SU-DHL-6 (cell line): ENCODE data around the gene DYNC1LI1.

Source experiments
- H2AFZ ChIP-seq: fragments of 200-600 bp; sonication (generic); 2 replicates; pipeline ENCODE4 v1.6.1; 2014; ENCODE audit warnings: low read depth, mild to moderate bottlenecking, moderate library complexity, mixed read lengths, antibody characterized with exemption, low read length; ENCODE audit not compliant: severe bottlenecking
- H3F3A ChIP-seq: fragments of 200-600 bp; shearing (Covaris generic); 2 replicates; pipeline ENCODE4 v1.6.0; 2016; ENCODE audit warnings: antibody characterized with exemption, mild to moderate bottlenecking; ENCODE audit not compliant: insufficient read depth
- H3K27ac ChIP-seq: fragments of 200-600 bp; sonication (generic); 2 replicates; pipeline ENCODE4 v1.5.1; 2016; ENCODE audit warnings: low read depth, mild to moderate bottlenecking, low read length, moderate library complexity, mixed read lengths
- H3K27me3 ChIP-seq: fragments of 200-600 bp; sonication (generic), shearing (Covaris generic); 2 replicates; pipeline ENCODE4 v1.6.0; 2014; ENCODE audit warnings: mild to moderate bottlenecking, low read length
- H3K36me3 ChIP-seq: fragments of 200-600 bp; sonication (generic); 2 replicates; pipeline ENCODE4 v1.6.1; 2014; ENCODE audit warnings: mild to moderate bottlenecking, low read length, mixed read lengths
- H3K4me2 ChIP-seq: fragments of 300-600, 200-600 bp; shearing (Covaris generic), sonication (generic); 2 replicates; pipeline ENCODE4 v1.6.0; 2014; ENCODE audit warnings: low read length, low read depth, mild to moderate bottlenecking; ENCODE audit not compliant: poor library complexity, severe bottlenecking
- H3K4me3 ChIP-seq: fragments of 200-600 bp; sonication (generic); 2 replicates; pipeline ENCODE4 v1.5.1; 2014; ENCODE audit warnings: antibody characterized with exemption, low read length, mild to moderate bottlenecking, mixed read lengths; ENCODE audit not compliant: insufficient read depth, poor library complexity, severe bottlenecking
- H3K79me2 ChIP-seq: fragments of 200-600 bp; sonication (generic); 2 replicates; pipeline ENCODE4 v1.6.1; 2014; ENCODE audit warnings: mild to moderate bottlenecking, low read length, moderate library complexity; ENCODE audit not compliant: insufficient read depth
- H3K9ac ChIP-seq: fragments of 200-600 bp; sonication (generic); 2 replicates; pipeline ENCODE4 v1.7.0; 2014; ENCODE audit warnings: mild to moderate bottlenecking, low read length
- H3K9me2 ChIP-seq: fragments of 200-600 bp; sonication (generic); replicated peaks from 2 replicates; pipeline ENCODE4 v1.6.1; 2014; ENCODE audit warnings: low read length; ENCODE audit not compliant: insufficient read depth
- H3K9me3 ChIP-seq: fragments of 200-600 bp; sonication (generic); 2 replicates; pipeline ENCODE4 v1.6.1; 2014; ENCODE audit warnings: low read length, mixed read lengths; ENCODE audit not compliant: insufficient read depth
- H4K20me1 ChIP-seq: fragments of 200-600 bp; sonication (generic); 2 replicates; pipeline ENCODE4 v1.6.1; 2014; ENCODE audit warnings: low read depth, mild to moderate bottlenecking, antibody characterized with exemption, low read length, moderate library complexity, mixed read lengths
- CTCF ChIP-seq: fragments of 200-600 bp; sonication (generic); IDR thresholded peaks from one replicate; pipeline ENCODE4 v1.5.1; 2017; ENCODE audit warnings: antibody characterized with exemption, mild to moderate bottlenecking, low read length, moderate library complexity; ENCODE audit not compliant: insufficient read depth, poor library complexity, severe bottlenecking
- EZH2phosphoT487 ChIP-seq: fragments of 200-600 bp; sonication (generic), shearing (Covaris generic); conservative IDR thresholded peaks from 2 replicates; pipeline ENCODE4 v1.6.1; 2018; ENCODE audit warnings: mild to moderate bottlenecking, antibody characterized with exemption, low read length, moderate library complexity, mixed read lengths

DYNC1LI1 gene

GRCh38 chr3:32483772-32484171 is 86.9 kb downstream of the DYNC1LI1 start:
- no peaks in the 10 kb centered on the region for H4K20me1 ChIP-seq
- H3K79me2 ChIP-seq: no peaks in the 10 kb centered on the region
- H3K9me3 ChIP-seq: no peaks in the 10 kb centered on the region
- H3F3A ChIP-seq: peaks cover 15% of the 10 kb centered on the region; the same call in 1 of the 2 replicates
- peak overlapping the region; percentile 33 for H2AFZ ChIP-seq
- peak overlapping the region; percentile 34; the same call in 1 of the 2 replicates for H3K27ac ChIP-seq
- peak overlapping the region; percentile 58 for H3K4me2 ChIP-seq
- H3K27me3 ChIP-seq: no peaks in the 10 kb centered on the region
- H3K9me2 ChIP-seq: no peaks in the 10 kb centered on the region
- TF ChIP-seq CTCF: no peak
- no peak for TF ChIP-seq EZH2phosphoT487
- peaks cover 17% of the 10 kb centered on the region; the same call in 1 of the 2 replicates for H3K36me3 ChIP-seq
- no peak overlapping the region for H3K9ac ChIP-seq
- no peak overlapping the region for H3K4me3 ChIP-seq

- Histone ChIP-seq H3K9me2 (no peaks in the 10 kb centered on the region), H3K9me3 (no peaks in the 10 kb centered on the region), H3K4me3 (no peak overlapping the region), H3K79me2 (no peaks in the 10 kb centered on the region), H4K20me1 (no peaks in the 10 kb centered on the region), H3K36me3 (peaks cover 16% of the 10 kb centered on the region; the same call in 1 of the 2 replicates), H3K4me2 (no peak overlapping the region), H2AFZ (no peak overlapping the region), H3K27ac (no peak overlapping the region), H3K27me3 (no peaks in the 10 kb centered on the region), H3F3A (peaks cover 15% of the 10 kb centered on the region; the same call in 1 of the 2 replicates), H3K9ac (no peak overlapping the region)
- TF ChIP-seq EZH2phosphoT487: no peak
- TF ChIP-seq CTCF: no peak
Observed at GRCh38 chr3:32482693-32483092, 88.0 kb downstream of the DYNC1LI1 start.

- H3K9ac ChIP-seq: no peak overlapping the region
- no peak for TF ChIP-seq EZH2phosphoT487
- no peak for TF ChIP-seq CTCF
- H3K4me3 ChIP-seq: no peak overlapping the region
- no peaks in the 10 kb centered on the region for H3K79me2 ChIP-seq
- H3K4me2 ChIP-seq: no peak overlapping the region
- no peaks in the 10 kb centered on the region for H3K9me3 ChIP-seq
- no peaks in the 10 kb centered on the region for H3K27me3 ChIP-seq
- peaks cover 15% of the 10 kb centered on the region; the same call in 1 of the 2 replicates for H3F3A ChIP-seq
- no peak overlapping the region for H2AFZ ChIP-seq
- no peaks in the 10 kb centered on the region for H3K9me2 ChIP-seq
- H3K36me3 ChIP-seq: peaks cover 12% of the 10 kb centered on the region; the same call in 1 of the 2 replicates
- H4K20me1 ChIP-seq: no peaks in the 10 kb centered on the region
- no peak overlapping the region for H3K27ac ChIP-seq
Observed at GRCh38 chr3:32481791-32482631, 88.6 kb downstream of the DYNC1LI1 start.
